Germinal center (tissue), 1 donor: ENCODE results near the gene DVL1.

Source experiments
- DNase-seq: peaks from one replicate; pipeline ENCODE4 v3.0.0; 2012; ENCODE audit warnings: mixed read lengths, low spot score

Gene DVL1

DNA sequence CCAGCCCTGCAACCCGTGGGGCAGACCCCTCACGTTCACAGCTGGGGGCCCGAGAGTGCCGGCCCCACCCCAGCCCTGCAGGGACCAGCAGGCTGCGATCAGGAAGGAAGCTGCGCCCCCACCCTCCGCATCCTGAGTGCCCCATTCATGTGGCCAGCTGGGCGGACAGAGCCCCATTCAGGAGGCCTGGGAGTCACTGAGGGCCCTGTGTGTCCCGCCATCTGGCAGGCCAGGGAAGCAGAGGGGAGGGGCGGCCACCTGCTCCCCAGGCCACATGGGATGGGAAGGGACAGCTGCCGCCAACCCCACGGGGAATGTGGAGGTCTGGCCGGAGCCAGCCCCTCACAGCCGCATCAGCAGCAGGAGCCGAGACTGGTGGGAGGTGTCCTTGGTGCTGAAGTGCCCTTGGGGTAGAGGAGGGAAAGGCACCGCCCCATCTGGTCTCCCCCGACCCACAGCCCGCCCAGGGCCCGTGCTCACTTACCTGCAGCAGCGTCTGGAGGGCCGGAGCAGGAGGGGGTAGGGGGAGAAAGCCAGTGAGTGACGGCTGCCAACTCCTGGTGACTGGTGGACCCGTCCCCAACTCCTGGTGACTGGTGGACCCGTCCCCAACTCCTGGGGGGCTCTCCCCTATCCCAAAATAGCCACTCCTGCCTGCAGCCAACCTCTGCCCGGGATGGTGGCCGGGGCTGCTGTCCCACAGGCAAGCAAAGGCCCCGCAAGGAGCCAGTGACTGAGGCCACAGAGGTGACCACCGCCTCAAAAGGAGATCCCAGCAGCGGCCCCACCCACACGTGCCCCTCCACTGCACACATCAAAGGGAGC is 50.1 kb downstream of the DVL1 start:
- DNase-seq = no peak

DNA sequence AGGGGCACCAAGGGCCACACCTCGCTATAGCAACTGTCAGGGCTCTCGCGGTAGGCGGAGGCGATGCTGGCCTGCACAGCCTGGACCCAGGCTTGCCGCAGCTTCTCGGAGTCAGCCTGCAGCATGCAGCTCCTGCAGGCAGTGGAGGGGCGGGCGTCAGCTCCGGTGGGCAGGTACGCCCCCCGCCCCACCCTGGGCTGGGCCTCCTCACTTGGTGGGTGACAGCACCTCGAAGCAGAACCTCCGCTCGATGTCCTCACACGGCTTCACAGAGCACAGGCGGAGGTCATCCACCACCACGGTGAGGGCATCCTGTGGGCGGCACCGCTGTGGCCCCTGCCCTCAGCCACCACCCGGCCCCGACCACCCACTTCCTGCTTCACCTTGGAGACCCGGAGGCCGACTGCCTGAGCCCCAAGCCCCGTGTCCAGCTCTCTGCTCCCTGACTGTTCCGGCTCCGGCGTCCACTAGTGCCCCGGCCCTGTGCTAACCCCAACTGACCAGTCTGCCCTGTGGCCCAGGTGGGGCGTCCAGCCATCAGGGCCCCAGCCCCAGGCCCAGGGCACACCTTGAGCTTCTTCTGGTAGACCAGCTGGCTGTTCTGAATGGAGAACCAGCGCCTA is 51.3 kb downstream of the DVL1 start:
- no peak for DNase-seq

DNA sequence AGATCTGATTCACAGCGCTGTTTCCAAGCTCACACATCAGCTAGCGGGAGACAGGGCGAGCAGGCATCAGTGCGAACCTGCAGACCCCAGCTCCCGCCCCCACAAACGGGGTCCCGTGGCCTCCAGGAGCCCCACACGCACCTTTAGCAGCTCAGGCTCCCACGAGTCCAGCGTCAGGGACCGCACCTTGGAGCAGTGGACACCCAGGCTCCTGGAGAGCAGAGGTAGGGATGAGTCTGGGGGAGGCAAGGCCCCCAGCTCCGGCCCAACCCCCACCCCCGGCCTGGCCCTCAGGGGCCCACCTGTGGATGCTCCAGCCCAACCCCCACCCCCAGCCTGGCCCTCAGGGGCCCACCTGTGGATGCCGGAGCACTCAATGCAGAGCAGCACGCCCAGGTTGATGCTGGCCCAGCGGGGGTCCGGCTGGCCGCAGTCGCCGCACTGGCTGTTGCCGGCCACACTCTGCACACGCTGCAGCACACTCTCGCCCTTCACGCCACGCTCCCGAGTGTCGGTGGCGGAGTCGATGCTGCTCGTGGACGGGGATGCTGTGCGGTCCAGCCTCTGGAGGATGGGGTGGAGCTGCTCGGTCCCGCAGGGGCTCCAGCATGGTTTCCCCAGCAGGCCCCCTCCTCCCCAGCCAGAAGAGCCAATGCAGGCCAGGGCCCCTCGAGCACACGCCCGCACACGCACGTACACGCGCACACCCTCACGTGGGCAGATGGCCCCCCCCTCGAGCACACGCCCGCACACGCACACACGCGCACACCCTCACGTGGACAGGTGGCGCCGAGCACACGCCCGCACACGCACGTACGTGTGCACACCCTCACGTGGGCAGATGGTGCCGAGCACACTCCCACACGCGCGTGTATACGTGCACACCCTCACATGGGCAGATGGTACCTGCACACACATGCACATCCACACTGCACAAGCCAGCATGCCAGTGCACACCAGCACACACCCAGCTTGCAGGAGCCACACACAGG is 52.9 kb downstream of the DVL1 start:
- no peak for DNase-seq

DNA sequence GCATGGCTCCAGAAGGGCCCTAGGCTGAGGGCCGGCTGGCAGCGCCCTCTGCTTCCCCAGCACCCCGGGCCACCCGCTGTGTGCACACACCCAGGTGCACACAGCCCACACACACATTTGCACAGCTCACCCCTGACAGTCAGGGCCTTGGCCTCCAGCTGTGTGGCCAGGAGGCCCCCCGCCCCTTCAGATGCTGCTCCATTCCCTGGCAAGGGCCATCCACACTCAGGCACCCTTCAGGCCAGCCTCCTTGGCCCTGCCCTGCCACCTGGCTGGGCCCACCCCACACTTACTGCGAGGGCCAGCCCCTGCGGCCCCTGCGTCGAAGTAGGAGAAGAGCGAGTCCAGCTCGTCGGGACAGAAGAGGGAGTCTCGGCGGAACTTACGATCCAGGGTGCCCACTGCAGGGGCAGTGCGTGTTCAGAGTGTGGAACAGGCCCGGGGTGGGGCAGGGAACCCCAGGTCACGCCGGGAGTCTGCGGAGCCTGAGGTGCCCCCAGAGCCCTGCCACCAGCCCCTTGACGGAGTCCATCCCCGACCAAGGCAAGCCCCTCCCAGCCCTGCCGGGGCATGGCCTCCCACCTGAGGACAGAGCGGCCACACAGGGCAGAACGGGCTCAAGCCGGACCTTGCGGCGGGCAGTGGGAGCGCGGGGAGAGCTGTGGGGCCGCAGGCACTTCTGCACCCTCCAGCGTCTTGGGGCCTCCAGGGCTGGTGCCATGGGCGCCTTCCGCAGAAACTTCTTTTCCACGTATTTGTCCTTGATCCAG is 53.9 kb downstream of the DVL1 start:
- DNase-seq = no peak

DNA sequence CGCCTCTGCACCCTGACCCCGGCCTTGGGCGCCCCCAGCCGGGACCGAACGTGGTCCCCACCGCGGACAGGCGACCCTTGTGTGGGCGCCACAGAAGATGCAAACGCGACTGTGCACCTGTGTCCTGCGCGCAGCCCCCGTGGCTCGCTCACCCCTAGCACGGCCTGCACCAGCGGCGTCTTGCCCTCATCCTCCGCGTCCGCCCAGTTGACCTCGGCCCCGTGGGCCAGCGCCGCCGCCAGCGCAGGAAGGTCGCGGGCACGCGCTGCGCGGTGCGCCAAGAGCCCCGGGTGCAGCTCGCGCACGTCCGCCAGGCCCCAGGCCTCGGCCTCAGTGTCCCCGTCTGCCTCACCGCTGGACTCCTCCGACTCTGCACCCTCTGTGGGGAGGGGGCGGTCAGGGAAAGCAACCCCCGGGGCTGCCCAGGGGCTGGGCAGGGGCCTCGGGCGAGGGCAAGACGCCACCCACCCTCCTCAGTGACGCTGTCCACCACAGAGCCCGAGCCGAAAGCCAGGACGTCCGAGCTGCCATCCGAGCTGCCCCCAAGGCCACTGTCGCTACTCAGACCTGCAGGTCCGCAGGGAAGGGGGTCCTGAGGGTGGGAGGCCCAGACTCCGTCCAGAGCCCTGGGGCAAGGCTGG is 54.8 kb downstream of the DVL1 start:
- no peak for DNase-seq

DNA sequence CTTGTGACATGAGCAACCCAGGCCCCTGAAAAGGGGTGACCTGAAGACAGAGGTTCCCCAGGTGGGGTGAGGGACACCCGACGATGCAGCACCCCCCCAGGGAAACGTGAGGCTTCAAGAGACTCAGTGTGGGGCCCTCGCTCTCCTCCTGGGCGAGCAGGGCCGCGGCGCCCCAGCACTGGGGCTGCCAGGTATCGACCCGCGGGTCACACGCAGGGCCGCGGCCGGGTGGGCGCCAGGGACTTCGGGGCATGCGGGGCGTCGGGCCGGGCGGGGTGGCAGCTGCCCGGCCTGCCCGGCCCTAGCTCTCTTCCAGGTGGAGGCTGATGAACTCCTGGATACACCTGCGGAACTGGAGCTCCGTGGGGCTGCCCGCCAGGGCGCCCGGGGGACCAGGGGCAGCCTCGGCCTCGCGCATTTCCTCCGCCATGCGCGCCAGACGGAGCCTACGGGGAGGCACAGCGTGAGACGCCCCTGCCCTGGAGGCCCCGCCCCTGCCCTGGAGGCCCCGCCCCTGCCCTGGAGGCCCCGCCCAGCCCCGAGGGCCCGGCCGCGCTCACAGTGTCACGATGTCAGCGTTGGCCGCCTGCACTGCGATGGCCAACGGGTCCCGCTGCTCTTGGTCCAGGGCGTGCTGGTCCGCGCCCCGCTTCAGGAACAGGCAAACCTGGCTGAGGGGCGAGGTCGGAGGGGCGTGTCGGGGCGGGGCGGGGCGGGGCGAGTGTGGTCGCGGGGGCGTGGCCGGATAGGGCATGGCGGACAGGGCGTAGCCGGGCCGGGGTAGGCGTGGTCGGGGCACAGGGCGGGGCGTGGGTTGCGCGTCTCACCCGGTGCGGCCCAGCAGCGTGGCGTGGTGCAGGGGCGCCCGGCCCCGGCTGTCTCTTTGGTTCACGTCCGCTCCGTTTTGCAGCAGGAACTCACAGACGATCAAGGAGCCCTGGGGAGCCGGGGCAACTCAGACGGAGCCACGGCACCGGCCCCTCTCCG is 55.7 kb downstream of the DVL1 start:
- no peak for DNase-seq

DNA sequence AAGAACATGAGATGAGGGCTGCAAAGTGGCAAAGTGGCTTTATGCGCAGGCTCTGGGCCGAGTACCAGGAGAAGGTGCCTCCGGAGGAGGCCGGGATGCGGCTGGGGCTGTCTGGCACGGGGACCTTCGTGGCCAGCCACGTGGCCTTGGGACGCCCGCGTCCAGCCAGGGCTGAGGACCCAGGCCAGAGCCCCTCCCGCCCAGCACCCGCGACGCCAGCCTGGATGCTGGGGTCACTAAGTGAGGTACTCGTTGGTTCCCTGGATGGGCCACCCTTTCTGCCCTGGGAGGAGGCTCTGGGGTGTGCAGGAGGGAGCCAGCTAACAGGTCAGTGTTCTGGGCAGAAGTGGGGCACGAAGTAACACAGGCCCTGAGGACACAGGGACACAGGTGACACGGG is 56.4 kb downstream of the DVL1 start:
- DNase-seq = no peak

DNA sequence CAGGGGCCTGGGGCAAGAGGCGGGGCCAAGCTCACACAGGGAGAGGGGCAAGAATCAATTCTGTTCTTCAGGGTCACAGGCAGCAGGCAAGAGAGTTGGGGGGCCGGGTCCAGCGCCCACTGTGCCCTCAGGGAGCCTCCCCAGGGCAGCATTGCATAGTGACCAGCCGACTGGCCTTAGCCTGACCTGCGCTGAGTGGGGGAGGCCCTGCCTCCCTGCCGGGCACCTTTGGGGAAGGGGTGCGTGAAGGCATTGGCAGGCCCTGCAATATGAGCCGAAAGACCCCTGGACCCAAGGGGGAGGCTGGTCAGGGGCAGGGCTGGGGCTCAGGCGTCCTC is 56.8 kb downstream of the DVL1 start:
- DNase-seq = no peak

DNA sequence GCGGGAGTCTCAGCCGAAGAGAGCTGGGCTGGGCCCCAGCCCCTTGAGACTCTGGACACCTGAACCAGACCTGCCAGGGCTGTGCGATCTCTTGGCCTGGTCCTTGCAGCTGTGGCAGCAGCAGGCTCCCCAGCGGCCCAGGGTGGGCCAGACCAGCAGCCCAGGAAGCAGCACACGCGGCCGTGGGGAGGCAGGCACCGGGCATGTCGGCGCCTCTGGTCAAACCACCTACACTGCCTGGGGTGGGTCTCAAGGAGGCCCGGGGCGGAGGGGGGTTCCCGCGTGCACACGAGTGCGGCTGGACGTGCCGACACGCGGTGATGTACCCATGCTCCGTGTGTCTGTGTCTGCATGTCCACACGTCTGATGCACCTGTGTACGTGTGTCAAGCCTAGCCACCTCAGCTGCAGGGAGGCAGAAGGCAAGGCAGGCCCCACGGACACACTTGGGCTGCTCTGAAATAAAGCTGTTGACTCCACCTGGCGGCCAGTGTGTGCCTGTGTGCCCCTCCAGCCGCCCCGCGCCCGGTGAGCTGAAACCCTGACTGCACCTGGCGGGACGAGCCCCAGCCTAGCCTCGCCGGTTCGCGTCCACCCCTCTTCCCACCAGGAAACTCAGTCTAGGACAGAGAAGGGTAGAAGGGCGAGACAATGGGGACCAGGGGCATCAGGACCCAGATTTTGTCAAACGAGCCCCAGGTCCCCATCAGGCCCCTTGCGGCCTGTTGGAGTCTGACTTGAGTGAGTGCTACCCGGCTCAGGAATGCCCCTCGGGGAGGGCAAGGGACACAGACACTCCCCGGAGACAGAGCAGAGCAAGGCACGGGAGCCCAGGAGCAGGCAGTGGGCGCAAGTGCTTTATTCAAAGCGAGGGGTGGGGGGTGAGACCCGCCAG is 57.4 kb downstream of the DVL1 start:
- DNase-seq = peak; percentile 78

DNA sequence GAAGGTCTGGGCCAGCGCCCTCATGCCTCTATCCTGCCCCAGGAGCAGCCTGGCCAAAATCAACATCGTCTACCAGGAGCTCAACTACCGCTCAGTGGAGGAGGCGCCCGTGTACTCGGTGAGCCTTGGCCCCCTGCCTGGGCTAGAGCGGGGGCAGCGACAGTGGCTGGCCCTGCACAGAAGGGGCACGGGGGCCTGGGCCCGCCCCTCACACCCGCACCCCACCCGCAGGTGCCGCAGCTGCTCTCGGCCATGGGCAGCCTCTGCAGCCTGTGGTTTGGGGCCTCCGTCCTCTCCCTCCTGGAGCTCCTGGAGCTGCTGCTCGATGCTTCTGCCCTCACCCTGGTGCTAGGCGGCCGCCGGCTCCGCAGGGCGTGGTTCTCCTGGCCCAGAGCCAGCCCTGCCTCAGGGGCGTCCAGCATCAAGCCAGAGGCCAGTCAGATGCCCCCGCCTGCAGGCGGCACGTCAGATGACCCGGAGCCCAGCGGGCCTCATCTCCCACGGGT is 58.1 kb downstream of the DVL1 start:
- DNase-seq = no peak

DNA sequence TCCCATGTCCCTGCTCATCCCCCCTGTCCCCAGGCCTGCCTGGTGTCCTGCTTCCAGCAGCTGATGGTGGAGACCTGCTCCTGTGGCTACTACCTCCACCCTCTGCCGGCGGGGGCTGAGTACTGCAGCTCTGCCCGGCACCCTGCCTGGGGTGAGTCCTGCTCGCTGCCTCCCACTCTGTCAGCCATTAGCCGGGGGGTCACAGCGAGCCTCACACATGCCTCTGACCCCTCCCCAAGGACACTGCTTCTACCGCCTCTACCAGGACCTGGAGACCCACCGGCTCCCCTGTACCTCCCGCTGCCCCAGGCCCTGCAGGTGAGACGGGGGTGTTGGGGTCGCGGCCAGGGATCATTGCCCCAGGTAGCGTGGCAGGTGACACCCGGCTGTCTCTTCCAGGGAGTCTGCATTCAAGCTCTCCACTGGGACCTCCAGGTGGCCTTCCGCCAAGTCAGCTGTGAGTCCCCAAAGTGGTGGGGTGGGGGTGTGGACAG is 58.9 kb downstream of the DVL1 start:
- peak; percentile 73 for DNase-seq

DNA sequence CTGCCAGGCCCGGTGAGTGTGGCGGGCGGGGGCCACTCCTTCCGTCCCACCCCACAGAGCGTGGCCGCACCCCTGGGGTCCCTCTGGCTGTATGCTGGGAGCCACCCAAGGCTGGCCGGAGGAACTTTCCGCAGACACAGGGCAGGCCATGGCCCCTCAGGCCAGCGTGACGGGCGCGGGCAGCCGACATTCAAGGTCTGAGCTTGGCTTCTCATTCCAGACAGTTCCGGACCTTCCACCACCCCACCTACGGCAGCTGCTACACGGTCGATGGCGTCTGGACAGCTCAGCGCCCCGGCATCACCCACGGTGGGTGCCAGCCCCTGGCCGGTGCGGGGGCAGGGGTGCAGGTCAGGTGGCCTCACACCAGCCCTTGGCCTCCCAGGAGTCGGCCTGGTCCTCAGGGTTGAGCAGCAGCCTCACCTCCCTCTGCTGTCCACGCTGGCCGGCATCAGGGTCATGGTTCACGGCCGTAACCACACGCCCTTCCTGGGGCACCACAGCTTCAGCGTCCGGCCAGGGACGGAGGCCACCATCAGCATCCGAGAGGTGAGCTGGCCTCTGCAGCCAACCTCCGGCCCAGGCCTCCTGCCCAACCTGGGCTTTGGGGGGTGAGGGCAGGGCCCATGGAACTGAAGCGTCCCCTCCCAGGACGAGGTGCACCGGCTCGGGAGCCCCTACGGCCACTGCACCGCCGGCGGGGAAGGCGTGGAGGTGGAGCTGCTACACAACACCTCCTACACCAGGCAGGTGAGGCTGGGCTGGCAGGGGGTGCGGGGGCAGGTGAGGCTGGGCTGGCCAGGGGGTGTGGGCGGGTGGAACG is 61.7 kb downstream of the DVL1 start:
- no peak for DNase-seq

DNA sequence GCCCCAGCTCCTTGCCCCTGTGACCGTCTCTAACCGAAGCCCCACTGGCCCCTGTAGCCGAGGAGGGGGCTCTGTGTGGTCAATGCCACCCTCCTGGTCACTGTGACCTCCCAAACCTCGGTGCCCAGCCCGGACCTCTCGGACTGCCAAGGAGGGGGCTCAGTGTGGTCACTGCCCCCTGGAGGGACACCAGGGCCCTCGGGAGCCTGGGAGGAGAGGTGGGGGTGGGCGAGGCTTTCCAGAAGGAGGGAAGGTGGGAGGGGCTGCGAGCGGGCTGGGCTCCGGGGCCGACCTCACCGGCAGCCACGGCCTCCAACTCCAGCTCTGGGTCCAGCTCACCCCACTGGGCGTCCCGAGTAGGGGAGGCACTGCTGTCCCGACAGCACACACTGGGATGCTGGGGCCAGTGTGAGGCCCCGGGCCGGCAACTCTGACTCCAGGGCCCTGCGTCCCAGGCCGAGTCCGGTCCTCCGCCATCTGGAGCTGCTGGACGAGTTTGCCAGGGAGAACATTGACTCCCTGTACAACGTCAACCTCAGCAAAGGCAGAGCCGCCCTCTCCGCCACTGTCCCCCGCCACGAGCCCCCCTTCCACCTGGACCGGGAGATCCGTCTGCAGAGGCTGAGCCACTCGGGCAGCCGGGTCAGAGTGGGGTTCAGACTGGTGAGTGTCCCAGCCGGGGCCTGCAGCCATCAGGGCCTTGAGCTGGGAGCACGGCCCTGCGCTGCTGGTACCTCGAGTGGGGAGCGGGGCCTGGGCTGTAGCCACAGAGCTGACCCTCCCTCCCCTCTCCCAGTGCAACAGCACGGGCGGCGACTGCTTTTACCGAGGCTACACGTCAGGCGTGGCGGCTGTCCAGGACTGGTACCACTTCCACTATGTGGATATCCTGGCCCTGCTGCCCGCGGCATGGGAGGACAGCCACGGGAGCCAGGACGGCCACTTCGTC is 62.6 kb downstream of the DVL1 start:
- DNase-seq = no peak

DNA sequence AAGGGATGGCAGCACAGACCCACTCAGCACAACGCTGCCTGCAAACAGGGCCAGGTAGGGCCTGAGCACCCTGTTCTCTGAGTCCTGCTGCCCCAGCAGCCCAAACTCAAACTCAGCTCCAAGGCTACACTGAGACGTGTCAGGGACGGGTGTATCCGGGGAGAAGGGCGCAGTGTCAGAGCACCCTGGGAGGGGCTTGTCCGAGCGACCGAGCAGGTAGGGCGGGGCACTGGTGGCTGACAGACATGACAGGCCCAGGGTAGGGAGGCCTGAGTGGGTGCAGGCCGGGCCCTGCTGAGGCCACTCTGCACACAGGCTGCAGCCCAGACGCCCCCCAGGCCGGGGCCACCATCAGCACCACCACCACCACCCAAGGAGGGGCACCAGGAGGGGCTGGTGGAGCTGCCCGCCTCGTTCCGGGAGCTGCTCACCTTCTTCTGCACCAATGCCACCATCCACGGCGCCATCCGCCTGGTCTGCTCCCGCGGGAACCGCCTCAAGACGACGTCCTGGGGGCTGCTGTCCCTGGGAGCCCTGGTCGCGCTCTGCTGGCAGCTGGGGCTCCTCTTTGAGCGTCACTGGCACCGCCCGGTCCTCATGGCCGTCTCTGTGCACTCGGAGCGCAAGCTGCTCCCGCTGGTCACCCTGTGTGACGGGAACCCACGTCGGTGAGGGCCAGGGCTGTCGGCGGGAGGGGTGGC is 63.5 kb downstream of the DVL1 start:
- no peak for DNase-seq
